ENCODE measurements around the gene TGFBR2. TPM values are rescaled to one million over a fixed set of nuclear protein-coding genes. Genes with fewer than 3 reads are reported as not detected.
A peak's percentile ranks its signal among the peaks of the same experiment; 100 is the strongest.

The TGFBR2 gene
- total and polyA plus RNA-seq, 2 of the 13 experiments (the other 11 are each of a cell fraction or from before 2014, with no cell fraction given): 82.2 to 187 TPM

GRCh38 chr3:30684356-30684755 is 78.0 kb downstream of the TGFBR2 start:
- no peak for FAIRE-seq
- in situ Hi-C loops (cut with HindIII; ENCODE audit: extremely low pct_ligation_motif_present, low pct_unique_long_range_greater_than_20kb): no loop called here
- Histone ChIP-seq H3K9me3 (ENCODE audit: low read length) (no peaks in the 10 kb centered on the region), H3K9ac (ENCODE audit: insufficient read depth, low read depth, low read length) (no peak overlapping the region), H3K27ac (ENCODE audit: extremely low read length, insufficient read depth, low read length) (no peak overlapping the region), H3K4me1 (ENCODE audit: insufficient read depth, low read length) (peaks cover 46% of the 10 kb centered on the region), H3K27me3 (ENCODE audit: control insufficient read depth in 1 of 2, insufficient read depth in 2 of 2, low read length in 2 of 2) (no peaks in the 10 kb centered on the region), H3K36me3 (replicated peaks in 1 of 2; ENCODE audit: control insufficient read depth in 1 of 2, insufficient read depth in 2 of 2, low read length in 2 of 2) (peaks cover 37 to 90% of the 10 kb centered on the region in 2 experiments), H2AFZ (ENCODE audit: low read length) (no peak overlapping the region), H4K20me1 (ENCODE audit: insufficient read depth, low read length) (peaks cover 82% of the 10 kb centered on the region), H3K4me3 (replicated peaks in 1 of 3; ENCODE audit: insufficient read depth in 1 of 3, low read depth in 2 of 3, low read length in 3 of 3) (no peak overlapping the region), H3K79me2 (ENCODE audit: insufficient read depth, low read length) (peaks cover 47% of the 10 kb centered on the region), H3K4me2 (ENCODE audit: low read depth, low read length) (no peak overlapping the region)
- WGBS (ENCODE audit: low lambda C conversion rate): 100% methylated on average over 3 of the region's 3 CpGs
- CTCF ChIA-PET (ENCODE audit: low intra/inter-chr PET ratio, low total read pairs): no interaction called here
- BruUV-seq (replicated peaks): no TSS peak
- TF ChIP-seq POLR2AphosphoS2 (IDR thresholded peaks at IDR 0.05; ENCODE audit: low read depth, low read length) (0 out of 2 replicates have a peak, but pooled peaks have one; percentile 11), RBM22 (optimal IDR thresholded peaks at IDR 0.05; ENCODE audit: low read length) (peak; percentile 74), AGO2 (optimal IDR thresholded peaks at IDR 0.05; ENCODE audit: low read depth, low read length) (peak; percentile 40), ZBTB38 (CRISPR knock-in tag; IDR thresholded peaks at IDR 0.05) (no peak), TARDBP (CRISPR knock-in tag; IDR thresholded peaks at IDR 0.05) (0 out of 2 replicates have a peak, but pooled peaks have one; percentile 23)
- TF ChIP-seq, protein P1, sequence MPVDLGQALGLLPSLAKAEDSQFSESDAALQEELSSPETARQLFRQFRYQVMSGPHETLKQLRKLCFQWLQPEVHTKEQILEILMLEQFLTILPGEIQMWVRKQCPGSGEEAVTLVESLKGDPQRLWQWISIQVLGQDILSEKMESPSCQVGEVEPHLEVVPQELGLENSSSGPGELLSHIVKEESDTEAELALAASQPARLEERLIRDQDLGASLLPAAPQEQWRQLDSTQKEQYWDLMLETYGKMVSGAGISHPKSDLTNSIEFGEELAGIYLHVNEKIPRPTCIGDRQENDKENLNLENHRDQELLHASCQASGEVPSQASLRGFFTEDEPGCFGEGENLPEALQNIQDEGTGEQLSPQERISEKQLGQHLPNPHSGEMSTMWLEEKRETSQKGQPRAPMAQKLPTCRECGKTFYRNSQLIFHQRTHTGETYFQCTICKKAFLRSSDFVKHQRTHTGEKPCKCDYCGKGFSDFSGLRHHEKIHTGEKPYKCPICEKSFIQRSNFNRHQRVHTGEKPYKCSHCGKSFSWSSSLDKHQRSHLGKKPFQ (CRISPR knock-in tag; IDR thresholded peaks at IDR 0.05; ENCODE audit: insufficient replicate concordance): no peak
- TF ChIP-seq, protein P2, sequence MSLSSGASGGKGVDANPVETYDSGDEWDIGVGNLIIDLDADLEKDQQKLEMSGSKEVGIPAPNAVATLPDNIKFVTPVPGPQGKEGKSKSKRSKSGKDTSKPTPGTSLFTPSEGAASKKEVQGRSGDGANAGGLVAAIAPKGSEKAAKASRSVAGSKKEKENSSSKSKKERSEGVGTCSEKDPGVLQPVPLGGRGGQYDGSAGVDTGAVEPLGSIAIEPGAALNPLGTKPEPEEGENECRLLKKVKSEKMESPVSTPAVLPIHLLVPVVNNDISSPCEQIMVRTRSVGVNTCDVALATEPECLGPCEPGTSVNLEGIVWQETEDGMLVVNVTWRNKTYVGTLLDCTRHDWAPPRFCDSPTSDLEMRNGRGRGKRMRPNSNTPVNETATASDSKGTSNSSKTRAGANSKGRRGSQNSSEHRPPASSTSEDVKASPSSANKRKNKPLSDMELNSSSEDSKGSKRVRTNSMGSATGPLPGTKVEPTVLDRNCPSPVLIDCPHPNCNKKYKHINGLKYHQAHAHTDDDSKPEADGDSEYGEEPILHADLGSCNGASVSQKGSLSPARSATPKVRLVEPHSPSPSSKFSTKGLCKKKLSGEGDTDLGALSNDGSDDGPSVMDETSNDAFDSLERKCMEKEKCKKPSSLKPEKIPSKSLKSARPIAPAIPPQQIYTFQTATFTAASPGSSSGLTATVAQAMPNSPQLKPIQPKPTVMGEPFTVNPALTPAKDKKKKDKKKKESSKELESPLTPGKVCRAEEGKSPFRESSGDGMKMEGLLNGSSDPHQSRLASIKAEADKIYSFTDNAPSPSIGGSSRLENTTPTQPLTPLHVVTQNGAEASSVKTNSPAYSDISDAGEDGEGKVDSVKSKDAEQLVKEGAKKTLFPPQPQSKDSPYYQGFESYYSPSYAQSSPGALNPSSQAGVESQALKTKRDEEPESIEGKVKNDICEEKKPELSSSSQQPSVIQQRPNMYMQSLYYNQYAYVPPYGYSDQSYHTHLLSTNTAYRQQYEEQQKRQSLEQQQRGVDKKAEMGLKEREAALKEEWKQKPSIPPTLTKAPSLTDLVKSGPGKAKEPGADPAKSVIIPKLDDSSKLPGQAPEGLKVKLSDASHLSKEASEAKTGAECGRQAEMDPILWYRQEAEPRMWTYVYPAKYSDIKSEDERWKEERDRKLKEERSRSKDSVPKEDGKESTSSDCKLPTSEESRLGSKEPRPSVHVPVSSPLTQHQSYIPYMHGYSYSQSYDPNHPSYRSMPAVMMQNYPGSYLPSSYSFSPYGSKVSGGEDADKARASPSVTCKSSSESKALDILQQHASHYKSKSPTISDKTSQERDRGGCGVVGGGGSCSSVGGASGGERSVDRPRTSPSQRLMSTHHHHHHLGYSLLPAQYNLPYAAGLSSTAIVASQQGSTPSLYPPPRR (CRISPR knock-in tag; IDR thresholded peaks at IDR 0.05; ENCODE audit: borderline replicate concordance): no peak
- DNase-seq (ENCODE audit: low spot score): no peak
- ATAC-seq: no peak
- POLR2A ChIA-PET: no interaction called here
- intact Hi-C loops (cut with micrococcal nuclease; ENCODE audit: unreplicated experiment): no loop called here

Data from HepG2 (cell line).